ENCODE measurements around the gene ATF2. TPM values are rescaled to one million over a fixed set of nuclear protein-coding genes. Genes with fewer than 3 reads are reported as not detected.

Gene ATF2
- total and polyA plus RNA-seq, 2 donors from 2014 or later: 14.1 to 55.6 TPM

DNA sequence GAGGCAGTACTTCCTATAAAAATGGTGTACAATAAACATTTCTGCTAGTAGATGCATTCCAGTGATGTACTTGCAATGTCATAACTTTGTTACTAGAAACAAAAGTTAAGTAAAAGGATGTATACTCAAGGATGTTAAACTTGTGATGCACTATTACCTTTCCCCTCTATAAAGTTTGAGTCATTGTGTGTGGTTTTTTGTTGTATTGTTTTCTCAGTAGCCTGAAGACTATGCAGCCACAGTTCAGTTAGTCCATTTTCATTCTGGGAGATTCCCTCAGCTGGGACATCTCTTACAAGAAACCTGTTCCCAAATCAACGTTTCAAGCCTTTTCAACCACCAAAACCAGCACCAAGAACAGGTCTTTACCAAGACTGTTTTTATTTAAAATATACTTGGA, 7.9 kb upstream of the ATF2 start:
- H3K27ac ChIP-seq (ENCODE audit: low read depth in 2 of 2, low read length in 2 of 2): no peak overlapping the region
- H3K9ac ChIP-seq (ENCODE audit: low read length in 3 of 3): no peak overlapping the region
- no peaks in the 10 kb centered on the region for H3K27me3 ChIP-seq (ENCODE audit: control insufficient read depth, insufficient read depth, low read length)
- H3K9me3 ChIP-seq (ENCODE audit: control insufficient read depth in 2 of 3, insufficient read depth in 1 of 3, low read length in 3 of 3): no peaks in the 10 kb centered on the region
- TF ChIP-seq, protein P1, sequence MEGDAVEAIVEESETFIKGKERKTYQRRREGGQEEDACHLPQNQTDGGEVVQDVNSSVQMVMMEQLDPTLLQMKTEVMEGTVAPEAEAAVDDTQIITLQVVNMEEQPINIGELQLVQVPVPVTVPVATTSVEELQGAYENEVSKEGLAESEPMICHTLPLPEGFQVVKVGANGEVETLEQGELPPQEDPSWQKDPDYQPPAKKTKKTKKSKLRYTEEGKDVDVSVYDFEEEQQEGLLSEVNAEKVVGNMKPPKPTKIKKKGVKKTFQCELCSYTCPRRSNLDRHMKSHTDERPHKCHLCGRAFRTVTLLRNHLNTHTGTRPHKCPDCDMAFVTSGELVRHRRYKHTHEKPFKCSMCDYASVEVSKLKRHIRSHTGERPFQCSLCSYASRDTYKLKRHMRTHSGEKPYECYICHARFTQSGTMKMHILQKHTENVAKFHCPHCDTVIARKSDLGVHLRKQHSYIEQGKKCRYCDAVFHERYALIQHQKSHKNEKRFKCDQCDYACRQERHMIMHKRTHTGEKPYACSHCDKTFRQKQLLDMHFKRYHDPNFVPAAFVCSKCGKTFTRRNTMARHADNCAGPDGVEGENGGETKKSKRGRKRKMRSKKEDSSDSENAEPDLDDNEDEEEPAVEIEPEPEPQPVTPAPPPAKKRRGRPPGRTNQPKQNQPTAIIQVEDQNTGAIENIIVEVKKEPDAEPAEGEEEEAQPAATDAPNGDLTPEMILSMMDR (IDR thresholded peaks at IDR 0.05; ENCODE audit: borderline replicate concordance, extremely low read depth, insufficient read depth): no peak
- intact Hi-C loops (cut with DNase I): no loop called here
- FAIRE-seq: no peak
- no peak for DNase-seq
- H3K36me3 ChIP-seq (ENCODE audit: control insufficient read depth in 2 of 3, insufficient read depth in 3 of 3, low read length in 3 of 3): peaks cover 10 to 34% (median 18%) of the 10 kb centered on the region in 3 donors
- H3K4me1 ChIP-seq (ENCODE audit: control insufficient read depth in 2 of 3, insufficient read depth in 2 of 3, low read depth in 1 of 3, low read length in 3 of 3): peaks cover 0 to 4% (median 0%) of the 10 kb centered on the region in 3 donors
- H3K4me3 ChIP-seq (ENCODE audit: low read length in 3 of 3): no peak overlapping the region

DNA sequence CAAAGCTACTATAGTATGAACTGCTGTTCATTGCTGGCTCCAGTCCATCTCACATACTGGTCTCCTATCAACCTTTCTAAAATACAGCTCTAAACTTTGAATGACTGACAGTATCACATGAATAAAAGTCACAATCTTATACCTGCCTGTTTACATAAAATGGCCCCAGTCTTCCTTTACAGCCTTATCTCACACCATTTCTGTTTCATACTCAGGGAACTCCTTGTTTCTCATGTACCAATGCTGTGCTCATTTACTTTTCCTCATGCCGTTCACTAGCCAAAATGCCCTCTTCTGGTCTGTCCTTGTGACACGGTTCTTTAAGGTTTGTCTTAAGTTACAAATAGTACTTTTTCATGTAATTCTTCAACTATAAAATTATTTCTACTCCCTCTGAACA, 7.3 kb upstream of the ATF2 start:
- no peak overlapping the region for H3K27ac ChIP-seq (ENCODE audit: low read depth in 2 of 2, low read length in 2 of 2)
- H3K36me3 ChIP-seq (ENCODE audit: control insufficient read depth in 2 of 3, insufficient read depth in 3 of 3, low read length in 3 of 3): peaks cover 10 to 34% (median 18%) of the 10 kb centered on the region in 3 donors
- FAIRE-seq: no peak
- H3K9ac ChIP-seq (ENCODE audit: low read length in 3 of 3): no peak overlapping the region
- no peaks in the 10 kb centered on the region for H3K27me3 ChIP-seq (ENCODE audit: control insufficient read depth, insufficient read depth, low read length)
- no peak overlapping the region for H3K4me3 ChIP-seq (ENCODE audit: low read length in 3 of 3)
- intact Hi-C loops (cut with DNase I): no loop called here
- no peak for DNase-seq
- no peaks in the 10 kb centered on the region for H3K9me3 ChIP-seq (ENCODE audit: control insufficient read depth in 2 of 3, insufficient read depth in 1 of 3, low read length in 3 of 3)
- H3K4me1 ChIP-seq (ENCODE audit: control insufficient read depth in 2 of 3, insufficient read depth in 2 of 3, low read depth in 1 of 3, low read length in 3 of 3): peaks cover 0 to 2% (median 0%) of the 10 kb centered on the region in 3 donors
- TF ChIP-seq, protein P1 (IDR thresholded peaks at IDR 0.05; ENCODE audit: borderline replicate concordance, extremely low read depth, insufficient read depth): no peak

DNA sequence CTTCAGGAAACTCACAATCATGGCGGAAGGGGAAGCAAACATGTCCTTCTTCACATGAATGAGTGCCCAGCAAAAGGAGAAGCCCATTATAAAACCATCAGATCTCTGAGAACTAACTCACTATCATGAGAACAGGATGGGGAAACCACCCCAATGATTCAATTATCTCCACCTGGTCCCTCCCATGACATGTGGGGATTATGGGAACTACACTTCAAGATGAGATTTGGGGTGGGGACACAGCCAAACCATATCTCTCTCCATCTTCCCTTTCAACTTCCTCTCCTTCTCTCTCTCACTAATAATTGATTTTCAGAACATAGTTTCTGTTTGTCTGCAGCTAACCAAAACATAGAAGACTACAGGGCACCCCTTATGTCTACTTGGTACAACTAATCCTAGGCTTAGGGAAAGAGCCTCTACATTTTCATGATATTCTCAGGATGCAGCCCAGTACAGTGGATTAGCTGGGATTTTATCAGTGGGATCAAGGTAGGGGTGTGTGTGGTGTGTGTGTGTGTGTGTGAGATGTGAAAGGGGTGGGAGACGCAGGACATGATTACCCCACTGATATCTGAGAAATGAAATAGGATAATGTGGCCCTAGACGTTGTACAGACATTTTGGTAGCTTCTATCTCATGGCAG, 2.8 kb upstream of the ATF2 start:
- H3K4me1 ChIP-seq (ENCODE audit: control insufficient read depth in 2 of 3, insufficient read depth in 2 of 3, low read depth in 1 of 3, low read length in 3 of 3): peaks cover 0 to 2% (median 0%) of the 10 kb centered on the region in 3 donors
- FAIRE-seq (no peak), DNase-seq (no peak)
- no peak overlapping the region for H3K4me3 ChIP-seq (ENCODE audit: low read length in 3 of 3)
- no peak overlapping the region for H3K9ac ChIP-seq (ENCODE audit: low read length in 3 of 3)
- intact Hi-C loops (cut with DNase I): no loop called here
- H3K27ac ChIP-seq (ENCODE audit: low read depth in 2 of 2, low read length in 2 of 2): no peak overlapping the region
- TF ChIP-seq, protein P1 (IDR thresholded peaks at IDR 0.05; ENCODE audit: borderline replicate concordance, extremely low read depth, insufficient read depth): no peak
- H3K9me3 ChIP-seq (ENCODE audit: control insufficient read depth in 2 of 3, insufficient read depth in 1 of 3, low read length in 3 of 3): no peaks in the 10 kb centered on the region
- H3K36me3 ChIP-seq (ENCODE audit: control insufficient read depth in 2 of 3, insufficient read depth in 3 of 3, low read length in 3 of 3): peaks cover 0 to under 1% (median 0%) of the 10 kb centered on the region in 3 donors
- H3K27me3 ChIP-seq (ENCODE audit: control insufficient read depth, insufficient read depth, low read length): no peaks in the 10 kb centered on the region

Measured in kidney (tissue), 14 donors.